Stimulated activated CD8-positive, alpha-beta memory T cell treated with anti-CD3 and anti-CD28 coated beads, Interleukin-15, amount 100 ng/mL, for 24 hours (primary cell): ENCODE data around the gene PRPF19.

Experiments
- DNase-seq: peaks from one replicate; pipeline ENCODE4 v3.0.0-alpha.2; 2020; ENCODE audit warnings: low read depth

Gene PRPF19

GRCh38 chr11:60906132-60906972 lies at the start of gene PRPF19:
Gene PRPF19 (minus strand): TSS chr11:60906585. CDS start chr11:60906382, 203 bp downstream.
- DNase-seq, result peak; percentile 90

- no peak for DNase-seq
Observed at GRCh38 chr11:60955571-60955970, 49.2 kb upstream of the PRPF19 start.

- DNase-seq, result no peak
Observed at GRCh38 chr11:60954421-60954820, 48.0 kb upstream of the PRPF19 start.

GRCh38 chr11:60953781-60954180 lies 47.4 kb upstream of the PRPF19 start:
- DNase-seq, result no peak

GRCh38 chr11:60952742-60953170 lies 46.4 kb upstream of the PRPF19 start:
- DNase-seq, result no peak

- no peak for DNase-seq
Observed at GRCh38 chr11:60951904-60952741, 45.7 kb upstream of the PRPF19 start, which contains the start of gene SLC15A3. Gene SLC15A3 (minus strand): TSS chr11:60952176. CDS start chr11:60951551, 625 bp downstream.

GRCh38 chr11:60951606-60951903 lies 45.2 kb upstream of the PRPF19 start:
- no peak for DNase-seq

GRCh38 chr11:60950933-60951605 lies 44.7 kb upstream of the PRPF19 start:
- no peak for DNase-seq

- DNase-seq, result no peak
Observed at GRCh38 chr11:60950024-60950423, 43.6 kb upstream of the PRPF19 start.

- DNase-seq, result no peak
Observed at GRCh38 chr11:60948250-60948649, 41.9 kb upstream of the PRPF19 start.

GRCh38 chr11:60947700-60948099 lies 41.3 kb upstream of the PRPF19 start:
- DNase-seq, result no peak

- DNase-seq, result no peak
Observed at GRCh38 chr11:60946601-60947264, 40.3 kb upstream of the PRPF19 start.

- DNase-seq, result no peak
Observed at GRCh38 chr11:60945295-60945667, 38.9 kb upstream of the PRPF19 start.

GRCh38 chr11:60944490-60945294 lies 38.3 kb upstream of the PRPF19 start:
- DNase-seq, result no peak

GRCh38 chr11:60942970-60943565 lies 36.7 kb upstream of the PRPF19 start:
- DNase-seq, result no peak

- DNase-seq, result no peak
Observed at GRCh38 chr11:60942219-60942618, 35.8 kb upstream of the PRPF19 start.

- DNase-seq, result no peak
Observed at GRCh38 chr11:60941371-60942119, 35.2 kb upstream of the PRPF19 start.

GRCh38 chr11:60939855-60940254 lies 33.5 kb upstream of the PRPF19 start:
- no peak for DNase-seq

GRCh38 chr11:60939301-60939700 lies 32.9 kb upstream of the PRPF19 start:
- DNase-seq, result no peak

- no peak for DNase-seq
Observed at GRCh38 chr11:60938500-60938899, 32.1 kb upstream of the PRPF19 start.
